HEK293T (cell line): ENCODE results near the gene COL6A5.
"Not testable (repeated sequence)": the region's sequence is repeated elsewhere in the genome, so short reads cannot be mapped to it uniquely, and the experiment has no call there.

ENCODE experiments used
- CTCF ChIA-PET: fragments of 350-600 bp; formaldehyde crosslinking; extraction: SDS; loops from one replicate; lab custom pipeline; 2021; ENCODE audit warnings: antibody characterized with exemption, inconsistent platforms; lab: Yijun Ruan, JAX
- POLR2A ChIA-PET: fragments of 350-600 bp; formaldehyde crosslinking; extraction: SDS; loops from one replicate; lab custom pipeline; 2020; ENCODE audit warnings: antibody characterized with exemption, inconsistent platforms; lab: Yijun Ruan, JAX
- DNase-seq: peaks from one replicate; pipeline ENCODE4 v3.0.0; 2012; ENCODE audit warnings: mixed read lengths; ENCODE audit errors: extremely low spot score
- ARNT ChIP-seq: fragments of 450-650 bp; IDR thresholded peaks from 2 replicates; pipeline ENCODE4 v1.6.1; 2017; ENCODE audit warnings: mild to moderate bottlenecking
- BHLHE40 ChIP-seq: fragments of 450-650 bp; IDR thresholded peaks from 2 replicates; pipeline ENCODE4 v1.6.1; 2016; ENCODE audit warnings: mild to moderate bottlenecking, moderate library complexity, borderline replicate concordance
- CTBP1 ChIP-seq: fragments of 450-650 bp; IDR thresholded peaks from 2 replicates; pipeline ENCODE4 v1.6.1; 2016; ENCODE audit warnings: borderline replicate concordance
- ELF4 ChIP-seq: fragments of 450-650 bp; IDR thresholded peaks from 2 replicates; pipeline ENCODE4 v1.6.1; 2017; ENCODE audit warnings: antibody characterized with exemption
- FOXA1 ChIP-seq: fragments of 450-650 bp; IDR thresholded peaks from 2 replicates; pipeline ENCODE4 v1.6.1; 2016; ENCODE audit warnings: mild to moderate bottlenecking
- FOXK2 ChIP-seq: fragments of 450-650 bp; IDR thresholded peaks from 2 replicates; pipeline ENCODE4 v1.6.1; 2016; ENCODE audit warnings: mild to moderate bottlenecking
- FOXM1 ChIP-seq: fragments of 450-650 bp; IDR thresholded peaks from 2 replicates; pipeline ENCODE4 v1.6.1; 2017; ENCODE audit warnings: mild to moderate bottlenecking, borderline replicate concordance
- HDGF ChIP-seq: fragments of 450-650 bp; IDR thresholded peaks from 2 replicates; pipeline ENCODE4 v1.6.1; 2017; ENCODE audit warnings: antibody characterized with exemption, borderline replicate concordance
- L3MBTL2 ChIP-seq: fragments of 450-650 bp; conservative IDR thresholded peaks from 2 replicates; pipeline ENCODE4 v1.6.1; 2016; ENCODE audit warnings: mild to moderate bottlenecking
- LEF1 ChIP-seq: fragments of 450-650 bp; IDR thresholded peaks from 2 replicates; pipeline ENCODE4 v1.6.1; 2017; ENCODE audit warnings: mild to moderate bottlenecking, borderline replicate concordance
- NFRKB ChIP-seq: fragments of 450-650 bp; IDR thresholded peaks from 2 replicates; pipeline ENCODE4 v1.6.1; 2016; ENCODE audit warnings: mild to moderate bottlenecking, moderate library complexity
- PKNOX1 ChIP-seq: fragments of 450-650 bp; IDR thresholded peaks from 2 replicates; pipeline ENCODE4 v1.6.1; 2016
- SP1 ChIP-seq: fragments of 450-650 bp; IDR thresholded peaks from 2 replicates; pipeline ENCODE4 v1.6.1; 2017
- SUZ12 ChIP-seq: fragments of 450-650 bp; IDR thresholded peaks from 2 replicates; pipeline ENCODE4 v1.6.1; 2016; ENCODE audit warnings: mild to moderate bottlenecking
- TARDBP ChIP-seq: fragments of 450-650 bp; IDR thresholded peaks from 2 replicates; pipeline ENCODE4 v1.6.1; 2016
- ZNF384 ChIP-seq: fragments of 450-650 bp; IDR thresholded peaks from 2 replicates; pipeline ENCODE4 v1.6.1; 2016

The COL6A5 gene

GRCh38 chr3:130340766-130341165 is 4.7 kb upstream of the COL6A5 start:
- TF ChIP-seq NFRKB (no peak), CTBP1 (no peak), ZNF384 (no peak), PKNOX1 (no peak), FOXK2 (no peak), SP1 (no peak), ARNT (no peak), FOXM1 (no peak), LEF1 (no peak), TARDBP (no peak), SUZ12 (no peak), FOXA1 (no peak), HDGF (no peak), BHLHE40 (no peak), L3MBTL2 (no peak)
- ChIA-PET POLR2A (no interaction called here), CTCF (no interaction called here)
- no peak for DNase-seq

GRCh38 chr3:130341388-130341787 is 4.1 kb upstream of the COL6A5 start:
- no peak for DNase-seq
- ChIA-PET CTCF (no interaction called here), POLR2A (no interaction called here)
- TF ChIP-seq SP1 (no peak), TARDBP (no peak), CTBP1 (no peak), ARNT (no peak), HDGF (no peak), SUZ12 (no peak), PKNOX1 (no peak), NFRKB (no peak), ZNF384 (no peak), L3MBTL2 (no peak), LEF1 (no peak), FOXA1 (no peak), FOXK2 (no peak), FOXM1 (no peak), ELF4 (no peak), BHLHE40 (no peak)

- ChIA-PET POLR2A (no interaction called here), CTCF (no interaction called here)
- no peak for TF ChIP-seq CTBP1
- no peak for TF ChIP-seq FOXA1
- no peak for TF ChIP-seq TARDBP
- no peak for DNase-seq
Observed at GRCh38 chr3:130341882-130342281, 3.6 kb upstream of the COL6A5 start.

- CTCF ChIA-PET: no interaction called here
- no peak for DNase-seq
- POLR2A ChIA-PET: no interaction called here
- no peak for TF ChIP-seq BHLHE40
- no peak for TF ChIP-seq ZNF384
- TF ChIP-seq FOXK2: no peak
- TF ChIP-seq L3MBTL2: no peak
- no peak for TF ChIP-seq SUZ12
Observed at GRCh38 chr3:130342821-130343661, 2.4 kb upstream of the COL6A5 start.

GRCh38 chr3:130348258-130348657 is 2.8 kb downstream of the COL6A5 start:
- POLR2A ChIA-PET, CTCF ChIA-PET, DNase-seq: not testable (repeated sequence)

GRCh38 chr3:130354430-130354829 is 9.0 kb downstream of the COL6A5 start:
- CTCF ChIA-PET: no interaction called here
- TF ChIP-seq HDGF: no peak
- no peak for DNase-seq
- POLR2A ChIA-PET: no interaction called here

- POLR2A ChIA-PET: no interaction called here
- CTCF ChIA-PET: no interaction called here
- DNase-seq: no peak
- TF ChIP-seq ELF4 (no peak), L3MBTL2 (no peak), ARNT (no peak), NFRKB (no peak), ZNF384 (no peak), SP1 (no peak)
Observed at GRCh38 chr3:130374033-130374432, 28.6 kb downstream of the COL6A5 start.

GRCh38 chr3:130374908-130375307 is 29.4 kb downstream of the COL6A5 start:
- DNase-seq: no peak
- ChIA-PET CTCF (no interaction called here), POLR2A (no interaction called here)
- TF ChIP-seq FOXM1 (no peak), SP1 (no peak), SUZ12 (no peak), ZNF384 (no peak), FOXK2 (no peak), TARDBP (no peak), L3MBTL2 (no peak), ELF4 (no peak), NFRKB (no peak), LEF1 (no peak), CTBP1 (no peak), ARNT (no peak), FOXA1 (no peak), BHLHE40 (no peak), HDGF (no peak), PKNOX1 (no peak)
